Measurements from ENCODE around the gene METTL27. TPM values are rescaled to one million over a fixed set of nuclear protein-coding genes. Genes with fewer than 3 reads are reported as not detected.
"Not testable (repeated sequence)": the region's sequence is repeated elsewhere in the genome, so short reads cannot be mapped to it uniquely, and the experiment has no call there.

Gene METTL27
- total RNA-seq, 2 experiments from 2014 or later: 0.69 to 0.74 TPM

DNA sequence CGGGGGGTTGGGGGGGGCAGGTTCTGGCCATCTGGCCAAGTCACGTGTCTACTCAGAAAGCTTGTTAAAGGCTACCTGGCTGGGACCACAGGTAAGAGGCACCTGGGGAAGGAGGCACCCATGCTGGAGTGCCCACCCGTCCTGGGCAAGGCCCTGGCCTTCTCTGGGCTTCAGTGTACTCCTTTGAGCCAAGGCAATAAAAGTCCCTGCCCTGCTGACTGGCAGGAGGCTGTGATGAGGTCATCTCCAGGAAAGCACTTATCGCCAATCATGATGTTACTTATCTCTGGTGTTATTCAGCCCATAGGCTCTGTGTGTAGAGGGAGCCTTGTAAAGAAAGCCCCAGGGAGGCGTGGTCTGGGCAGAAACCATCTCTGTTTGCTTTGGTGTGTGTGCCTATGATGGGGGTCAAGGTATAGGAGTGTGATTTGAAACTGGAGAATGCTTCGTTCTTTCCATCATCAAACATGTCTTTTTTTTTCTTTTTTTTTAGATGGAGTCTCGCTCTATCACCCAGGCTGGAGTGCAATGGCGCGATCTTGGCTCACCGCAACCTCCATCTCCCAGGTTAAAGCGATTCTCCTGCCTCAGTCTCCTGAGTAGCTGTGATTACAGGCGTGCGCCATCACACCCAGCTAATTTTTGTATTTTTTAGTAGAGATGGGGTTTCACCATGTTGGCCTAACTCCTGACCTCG, 14.1 kb downstream of the METTL27 start:
- H3K4me1 Mint-ChIP-seq: peaks cover 22% of the 10 kb centered on the region
- H3K27ac Mint-ChIP-seq: no peak overlapping the region
- H3K4me3 Mint-ChIP-seq: no peak overlapping the region
- no peaks in the 10 kb centered on the region for H3K36me3 Mint-ChIP-seq
- DNase-seq (no peak), ATAC-seq (ENCODE audit: low read depth) (peak; percentile 52)
- POLR2A ChIA-PET: no interaction called here
- no peaks in the 10 kb centered on the region for H3K9me3 Mint-ChIP-seq
- H3K27me3 Mint-ChIP-seq: peaks cover 23% of the 10 kb centered on the region

DNA sequence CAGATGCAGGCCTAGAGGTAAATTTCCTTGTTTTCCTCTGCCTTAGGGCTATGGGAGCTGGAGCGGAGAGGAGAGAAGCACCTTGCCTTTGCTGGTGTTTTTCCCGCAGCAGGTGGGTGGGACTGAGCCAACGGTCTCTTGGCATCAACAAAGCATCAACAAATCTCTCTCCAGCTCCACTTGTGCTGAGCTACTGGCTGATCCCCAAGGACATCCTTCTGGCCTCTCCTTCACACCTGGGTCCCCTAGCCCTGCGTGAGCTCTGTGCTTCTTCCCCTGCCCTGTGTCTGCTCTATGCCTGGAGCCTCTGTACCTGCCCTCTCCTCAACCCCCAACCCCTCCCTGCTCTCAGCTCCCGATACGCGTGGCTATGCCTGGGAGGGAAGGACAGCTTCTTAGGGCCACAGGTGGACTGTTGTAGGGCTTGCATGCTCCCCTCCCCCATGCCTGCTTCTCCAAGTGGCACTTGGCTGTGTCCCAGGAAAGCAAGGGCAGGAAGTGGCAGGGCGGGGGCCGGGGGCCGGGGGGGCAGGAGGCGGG, 14.7 kb downstream of the METTL27 start:
- DNase-seq (no peak), ATAC-seq (ENCODE audit: low read depth) (no peak)
- Mint-ChIP-seq H3K27ac (no peak overlapping the region), H3K27me3 (peaks cover 23% of the 10 kb centered on the region), H3K4me3 (no peak overlapping the region), H3K4me1 (peaks cover 22% of the 10 kb centered on the region), H3K9me3 (no peaks in the 10 kb centered on the region), H3K36me3 (no peaks in the 10 kb centered on the region)
- POLR2A ChIA-PET: no interaction called here

DNA sequence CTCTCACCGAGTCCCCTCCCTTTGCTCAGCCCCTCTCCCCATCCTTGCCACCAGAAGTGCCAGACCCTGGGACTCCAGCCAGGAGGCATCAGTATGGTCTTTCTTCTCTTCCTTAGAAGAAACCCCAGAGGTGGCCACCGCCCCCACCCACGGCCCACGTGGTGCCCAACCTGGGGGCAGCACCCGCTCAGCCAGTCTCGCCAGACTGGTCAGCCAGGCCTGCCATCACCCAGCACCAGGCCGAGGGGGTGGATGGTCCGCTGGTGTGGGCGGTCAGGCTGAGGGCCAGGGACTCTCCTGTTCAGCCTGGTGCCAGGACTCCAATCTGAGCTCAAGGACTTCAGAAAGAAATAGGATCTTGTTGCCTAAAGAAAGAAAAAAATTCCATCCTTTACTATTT, 17.3 kb downstream of the METTL27 start:
- DNase-seq (no peak), ATAC-seq (ENCODE audit: low read depth) (no peak)
- no peak overlapping the region for H3K4me3 Mint-ChIP-seq
- H3K4me1 Mint-ChIP-seq: peaks cover 22% of the 10 kb centered on the region
- no peak overlapping the region for H3K27ac Mint-ChIP-seq
- H3K36me3 Mint-ChIP-seq: no peaks in the 10 kb centered on the region
- peaks cover 23% of the 10 kb centered on the region for H3K27me3 Mint-ChIP-seq
- POLR2A ChIA-PET: no interaction called here
- no peaks in the 10 kb centered on the region for H3K9me3 Mint-ChIP-seq

DNA sequence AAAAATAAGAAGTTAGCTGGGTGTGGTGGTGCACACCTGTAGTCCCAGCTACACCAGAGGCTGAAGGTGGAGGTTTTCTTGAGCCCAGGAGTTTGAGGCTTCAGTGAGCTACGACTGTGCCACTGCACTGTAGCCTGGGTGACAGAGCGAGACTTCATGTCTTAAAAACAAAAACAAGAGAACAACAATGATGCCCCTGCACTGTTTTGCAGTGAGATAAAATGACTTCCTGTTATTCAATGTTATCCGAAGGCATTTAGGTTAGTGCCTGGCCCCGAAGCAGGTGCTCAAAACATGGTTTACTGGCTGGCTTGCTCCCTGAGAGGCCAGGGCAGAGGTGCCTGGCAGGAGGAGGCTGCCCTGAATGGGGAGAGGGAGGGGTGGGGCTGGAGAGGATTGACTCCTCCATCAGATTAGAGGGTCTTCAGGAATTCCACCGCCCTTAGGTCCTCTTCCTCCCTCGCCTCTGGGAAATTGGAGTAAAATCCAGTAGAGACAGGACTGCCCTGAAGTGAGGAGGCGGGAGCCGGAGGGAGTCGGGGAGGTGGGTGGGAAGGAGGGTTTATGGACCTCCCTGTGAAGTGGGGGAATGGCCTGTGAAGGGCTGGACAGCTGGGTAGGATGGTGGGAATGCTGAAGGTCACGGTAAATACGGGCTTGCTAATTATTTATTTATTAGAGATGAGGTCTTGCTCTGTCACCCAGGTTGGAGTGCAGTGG, 18.3 kb downstream of the METTL27 start:
- POLR2A ChIA-PET: no interaction called here
- DNase-seq (no peak), ATAC-seq (ENCODE audit: low read depth) (no peak)
- Mint-ChIP-seq H3K4me3 (no peak overlapping the region), H3K36me3 (no peaks in the 10 kb centered on the region), H3K27me3 (peaks cover 23% of the 10 kb centered on the region), H3K27ac (no peak overlapping the region), H3K4me1 (peaks cover 21% of the 10 kb centered on the region), H3K9me3 (no peaks in the 10 kb centered on the region)

DNA sequence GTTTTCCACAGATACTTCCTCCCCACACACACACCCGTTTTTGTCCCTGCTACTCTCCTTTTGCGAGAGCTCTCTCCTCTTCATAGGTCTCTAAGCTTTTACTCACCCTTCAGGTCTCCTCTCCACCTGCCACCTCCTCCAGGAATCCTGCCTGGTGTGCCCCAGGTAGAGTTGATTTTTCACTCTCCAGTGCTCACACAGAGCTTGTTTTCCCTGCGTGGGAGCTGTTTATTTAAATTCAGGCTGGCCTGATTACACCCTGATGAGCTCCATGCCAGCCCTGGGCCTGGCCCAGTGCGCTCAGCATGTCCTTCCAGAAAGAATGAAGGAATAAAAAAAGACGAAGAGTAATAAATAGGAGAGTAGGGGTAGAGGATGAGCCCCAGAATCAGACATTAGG, 19.1 kb downstream of the METTL27 start:
- no peak overlapping the region for H3K4me3 Mint-ChIP-seq
- no peak overlapping the region for H3K27ac Mint-ChIP-seq

DNA sequence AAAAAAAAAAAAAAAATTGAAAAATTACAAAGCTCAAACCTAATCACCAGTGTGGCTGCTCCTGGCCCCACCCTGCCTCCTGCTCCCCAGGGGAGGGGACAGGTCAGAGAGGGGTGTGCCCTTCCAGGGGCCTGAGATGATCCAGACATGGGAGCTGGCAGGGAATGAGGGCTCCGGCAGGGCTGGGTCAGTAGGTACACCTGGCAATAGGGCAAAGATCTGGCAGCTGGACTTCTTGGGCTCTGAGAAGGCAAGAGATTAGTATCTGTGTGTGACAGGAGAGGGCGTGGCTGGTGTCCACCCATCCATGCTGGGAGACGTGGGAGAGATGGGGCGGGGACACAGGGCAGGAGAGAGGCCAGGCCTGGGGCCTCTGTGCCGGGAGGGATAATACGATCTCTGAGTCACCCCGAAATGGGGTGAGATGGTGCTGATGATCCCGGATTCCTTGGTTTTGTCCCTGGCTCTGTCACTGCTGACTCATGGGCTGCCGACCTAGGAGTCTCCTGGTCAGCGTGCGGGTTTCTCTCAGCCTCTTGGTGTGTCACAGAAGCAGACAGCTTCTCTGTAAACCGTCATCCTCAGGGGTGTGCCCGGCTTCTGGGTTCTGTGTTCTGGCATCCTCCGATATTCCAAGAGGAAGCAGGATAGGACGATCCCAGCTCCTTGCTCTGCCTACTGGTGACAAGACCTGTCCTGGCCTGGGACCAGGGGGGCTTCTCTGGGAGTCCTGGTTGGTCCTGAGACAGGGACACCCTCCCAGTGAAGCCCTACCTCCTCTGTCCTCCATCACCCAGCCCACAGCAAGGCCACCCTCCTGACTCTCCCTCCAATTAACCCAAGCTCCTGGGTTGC, 19.8 kb downstream of the METTL27 start:
- ATAC-seq (ENCODE audit: low read depth) (no peak), DNase-seq (no peak)
- Mint-ChIP-seq H3K9me3 (no peaks in the 10 kb centered on the region), H3K4me1 (peaks cover 11% of the 10 kb centered on the region), H3K27ac (no peak overlapping the region), H3K4me3 (no peak overlapping the region), H3K36me3 (no peaks in the 10 kb centered on the region), H3K27me3 (peaks cover 21% of the 10 kb centered on the region)
- POLR2A ChIA-PET: no interaction called here

More for the DNA sequence above, 19.1 kb downstream of the METTL27 start:
- Mint-ChIP-seq H3K36me3 (no peaks in the 10 kb centered on the region), H3K9me3 (no peaks in the 10 kb centered on the region), H3K4me1 (peaks cover 16% of the 10 kb centered on the region), H3K27me3 (peaks cover 23% of the 10 kb centered on the region)
- DNase-seq (no peak), ATAC-seq (ENCODE audit: low read depth) (no peak)
- POLR2A ChIA-PET: no interaction called here

DNA sequence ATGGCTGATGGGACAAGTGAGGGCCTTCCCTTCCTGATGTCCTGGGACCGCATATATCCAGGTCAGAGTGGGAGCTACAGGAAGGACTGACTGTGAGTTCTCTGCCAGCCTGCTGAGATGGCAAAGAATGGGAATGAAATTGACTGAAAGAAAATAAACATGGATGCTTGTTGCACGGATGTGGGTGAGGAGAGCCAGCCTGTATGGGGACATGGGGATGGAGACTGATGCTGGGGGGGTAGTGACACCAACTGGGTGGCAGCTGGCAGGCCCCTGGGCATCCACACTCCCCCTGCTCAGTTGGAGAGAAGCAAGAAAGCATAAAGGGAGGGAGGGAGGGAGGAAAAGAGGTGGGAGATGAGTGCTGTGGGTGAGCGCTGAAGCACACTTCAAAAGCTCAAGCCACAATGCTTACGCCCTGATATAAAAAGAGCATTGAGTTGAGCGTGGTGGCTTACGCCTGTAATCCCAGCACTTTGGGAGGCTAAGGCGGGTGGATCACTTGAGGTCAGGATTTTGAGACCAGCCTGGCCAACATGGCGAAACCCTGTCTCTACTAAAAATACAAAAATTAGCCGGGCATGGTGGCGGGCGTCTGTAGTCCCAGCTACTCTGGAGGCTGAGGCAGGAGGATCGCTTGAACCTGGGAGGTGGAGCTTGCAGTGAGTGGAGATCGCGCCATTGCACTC, 20.6 kb downstream of the METTL27 start:
- POLR2A ChIA-PET; H3K27ac Mint-ChIP-seq; H3K4me3 Mint-ChIP-seq; DNase-seq; H3K4me1 Mint-ChIP-seq; ATAC-seq (ENCODE audit: low read depth); H3K9me3 Mint-ChIP-seq; H3K36me3 Mint-ChIP-seq: not testable (repeated sequence)
- H3K27me3 Mint-ChIP-seq: peaks cover 17% of the 10 kb centered on the region

DNA sequence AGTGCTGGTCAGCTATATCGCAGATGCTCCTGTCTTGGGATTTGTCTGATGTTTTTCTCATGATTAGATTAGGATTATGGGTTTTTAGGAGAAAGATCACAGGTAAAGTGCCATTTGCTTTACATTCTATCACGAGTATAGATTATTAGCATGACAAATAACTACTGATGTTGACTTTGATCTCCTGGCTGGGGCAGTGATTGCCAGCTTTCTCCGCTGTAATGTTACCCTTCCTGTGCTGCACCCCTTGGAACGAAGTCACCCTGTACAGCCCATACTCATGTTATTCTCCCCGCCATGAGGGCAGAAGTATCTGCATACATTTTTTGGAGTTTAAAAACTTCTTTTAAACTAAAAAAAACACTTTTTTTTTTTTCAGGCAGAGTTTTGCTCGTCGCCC, 22.3 kb downstream of the METTL27 start:
- no peak overlapping the region for H3K27ac Mint-ChIP-seq
- ATAC-seq (ENCODE audit: low read depth) (no peak), DNase-seq (no peak)
- H3K9me3 Mint-ChIP-seq: no peaks in the 10 kb centered on the region
- no peaks in the 10 kb centered on the region for H3K36me3 Mint-ChIP-seq
- no peak overlapping the region for H3K4me3 Mint-ChIP-seq
- POLR2A ChIA-PET: no interaction called here
- H3K4me1 Mint-ChIP-seq: no peaks in the 10 kb centered on the region
- peaks cover 8% of the 10 kb centered on the region for H3K27me3 Mint-ChIP-seq

DNA sequence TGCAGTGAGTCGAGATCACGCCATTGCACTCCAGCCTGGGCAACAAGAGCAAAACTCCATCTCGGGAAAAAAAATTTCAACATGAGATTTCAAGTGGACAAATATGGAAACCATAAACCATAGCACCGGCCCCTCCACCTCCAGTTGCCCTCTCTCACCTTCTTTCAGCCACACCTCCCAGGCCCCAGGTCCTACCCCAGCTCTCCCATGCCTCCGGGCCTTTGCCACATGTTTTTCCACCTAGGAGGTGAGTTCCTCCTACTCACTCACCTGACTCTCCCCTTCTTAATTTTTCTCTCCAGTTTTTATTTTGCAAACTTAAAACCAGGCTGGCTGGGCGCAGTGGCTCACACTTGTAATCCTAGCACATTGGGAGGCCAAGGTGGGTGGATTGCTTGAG, 25.2 kb downstream of the METTL27 start:
- Mint-ChIP-seq H3K27ac (no peak overlapping the region), H3K27me3 (peaks cover 6% of the 10 kb centered on the region), H3K4me3 (no peak overlapping the region), H3K36me3 (no peaks in the 10 kb centered on the region), H3K4me1 (no peaks in the 10 kb centered on the region), H3K9me3 (no peaks in the 10 kb centered on the region)
- POLR2A ChIA-PET: no interaction called here
- ATAC-seq (ENCODE audit: low read depth) (no peak), DNase-seq (no peak)

DNA sequence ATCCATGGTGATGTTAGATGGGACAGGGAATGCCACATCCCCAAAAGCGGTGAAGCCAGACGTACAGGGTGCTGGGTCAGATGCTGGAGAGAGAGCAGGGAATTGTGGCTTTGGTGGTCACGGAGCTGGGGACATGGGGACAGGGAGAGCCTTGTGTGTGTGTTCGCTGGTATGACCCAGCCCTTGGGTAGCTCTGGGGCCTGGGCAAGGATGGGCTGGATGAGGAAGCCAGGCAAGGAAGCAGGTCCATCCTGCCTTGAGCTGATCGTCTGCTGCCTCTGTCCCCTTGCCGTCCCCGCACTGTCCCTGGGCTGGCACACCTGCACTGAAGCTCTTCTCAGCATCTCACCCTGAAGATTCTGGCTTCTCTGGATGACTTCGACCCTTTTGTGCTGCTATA, 26.9 kb downstream of the METTL27 start:
- peaks cover 1% of the 10 kb centered on the region for H3K4me1 Mint-ChIP-seq
- POLR2A ChIA-PET: no interaction called here
- DNase-seq (no peak), ATAC-seq (ENCODE audit: low read depth) (no peak)
- no peaks in the 10 kb centered on the region for H3K36me3 Mint-ChIP-seq
- H3K4me3 Mint-ChIP-seq: no peak overlapping the region
- peaks cover 6% of the 10 kb centered on the region for H3K27me3 Mint-ChIP-seq
- H3K27ac Mint-ChIP-seq: no peak overlapping the region
- H3K9me3 Mint-ChIP-seq: no peaks in the 10 kb centered on the region

DNA sequence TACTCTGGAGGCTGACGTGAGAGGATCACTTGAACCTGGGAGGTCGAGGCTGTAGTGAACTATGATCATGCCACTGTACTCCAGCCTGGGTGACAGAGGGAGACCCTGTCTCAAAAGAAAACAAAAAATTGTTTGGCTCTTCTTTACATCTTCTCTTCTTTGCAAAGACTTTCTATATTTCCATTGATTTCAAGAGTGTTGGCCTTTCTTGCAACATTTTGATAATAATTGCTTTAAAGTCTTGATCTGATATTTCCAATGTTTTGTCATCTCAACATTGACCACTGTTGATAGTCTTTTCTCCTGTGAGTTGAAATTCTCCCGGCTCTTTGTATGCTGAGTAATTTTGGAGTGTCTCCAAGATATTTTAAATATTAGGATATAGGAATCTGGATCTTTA, 29.3 kb downstream of the METTL27 start:
- H3K36me3 Mint-ChIP-seq: no peaks in the 10 kb centered on the region
- no peaks in the 10 kb centered on the region for H3K9me3 Mint-ChIP-seq
- DNase-seq: no peak
- no peak for ATAC-seq (ENCODE audit: low read depth)
- peaks cover 1% of the 10 kb centered on the region for H3K4me1 Mint-ChIP-seq
- H3K27ac Mint-ChIP-seq: no peak overlapping the region
- POLR2A ChIA-PET: no interaction called here
- no peak overlapping the region for H3K4me3 Mint-ChIP-seq
- peaks cover 6% of the 10 kb centered on the region for H3K27me3 Mint-ChIP-seq

DNA sequence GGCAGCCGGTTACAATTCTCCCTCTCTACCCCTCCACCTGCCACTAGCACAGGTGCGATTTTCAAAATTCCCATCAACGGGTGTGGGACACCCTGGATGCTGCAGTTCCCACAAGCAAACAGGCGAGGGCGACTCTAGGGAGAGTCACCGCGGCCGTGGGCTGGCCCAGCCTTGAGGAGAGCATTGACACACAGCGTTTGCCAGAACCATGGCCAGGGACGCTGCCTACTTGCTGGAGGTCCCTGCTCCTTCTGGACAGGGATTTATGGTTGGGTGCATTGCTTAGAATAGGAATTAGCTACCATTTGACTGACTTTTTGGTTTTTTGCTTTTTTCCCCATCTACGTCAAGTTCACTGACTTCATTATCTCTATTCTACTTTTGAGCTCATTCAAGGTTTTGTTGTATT, 30.6 kb downstream of the METTL27 start:
- Mint-ChIP-seq H3K4me3 (no peak overlapping the region), H3K36me3 (no peaks in the 10 kb centered on the region), H3K27me3 (peaks cover 4% of the 10 kb centered on the region), H3K4me1 (peaks cover 1% of the 10 kb centered on the region), H3K9me3 (no peaks in the 10 kb centered on the region), H3K27ac (no peak overlapping the region)
- peak; percentile 50 for ATAC-seq (ENCODE audit: low read depth)
- DNase-seq: peak; percentile 60
- POLR2A ChIA-PET: no interaction called here

DNA sequence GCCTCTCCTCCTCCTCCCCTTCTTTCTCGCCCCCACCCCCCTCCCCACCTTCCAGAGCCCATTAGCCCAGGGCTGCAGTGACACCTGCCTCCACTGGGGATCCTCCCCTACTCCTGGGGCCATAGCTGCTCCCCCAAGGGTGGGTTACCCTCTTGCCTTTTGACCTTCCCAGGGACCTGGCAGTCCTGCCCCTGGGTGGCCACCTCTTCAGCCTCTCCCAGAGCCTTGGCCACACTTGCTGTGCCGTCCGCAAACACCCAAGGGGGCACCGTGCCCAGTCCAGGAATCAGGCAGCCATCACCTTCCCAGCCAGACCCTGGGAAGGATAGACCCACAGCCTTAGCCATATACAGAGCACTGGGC, 31.3 kb downstream of the METTL27 start:
- Mint-ChIP-seq H3K4me1 (peaks cover 1% of the 10 kb centered on the region), H3K9me3 (no peaks in the 10 kb centered on the region), H3K36me3 (no peaks in the 10 kb centered on the region), H3K27ac (no peak overlapping the region), H3K4me3 (no peak overlapping the region), H3K27me3 (peaks cover 4% of the 10 kb centered on the region)
- ATAC-seq (ENCODE audit: low read depth) (no peak), DNase-seq (no peak)
- POLR2A ChIA-PET: no interaction called here

All from activated naive CD8-positive, alpha-beta T cell treated with anti-CD3 and anti-CD28 coated beads, Interleukin-2, amount 10 ng/mL, durations not matched to agents 7 days and 5 days (primary cell).